ENCODE results near the gene LRRC4C. TPM values are rescaled to one million over a fixed set of nuclear protein-coding genes. Genes with fewer than 3 reads are reported as not detected.

LRRC4C gene
- total RNA-seq, 1 donor from 2014 or later, result 1.2 TPM

- no peak for DNase-seq (ENCODE audit: low spot score)
Measured at GRCh38 chr11:40380835-40381234, 1078.6 kb downstream of the LRRC4C start.

GRCh38 chr11:40376331-40376730 is 1083.1 kb downstream of the LRRC4C start:
- DNase-seq (ENCODE audit: low spot score), result peak; percentile 86

GRCh38 chr11:40370821-40371616 is 1088.4 kb downstream of the LRRC4C start:
- no peak for DNase-seq (ENCODE audit: low spot score)

GRCh38 chr11:40360206-40360798 is 1099.2 kb downstream of the LRRC4C start:
- no peak for DNase-seq (ENCODE audit: low spot score)

- no peak for DNase-seq (ENCODE audit: low spot score)
Measured at GRCh38 chr11:40354121-40354520, 1105.3 kb downstream of the LRRC4C start.

- no peak for DNase-seq (ENCODE audit: low spot score)
Measured at GRCh38 chr11:40340911-40341310, 1118.5 kb downstream of the LRRC4C start.

GRCh38 chr11:40338739-40339138 is 1120.7 kb downstream of the LRRC4C start:
- DNase-seq (ENCODE audit: low spot score), result no peak

GRCh38 chr11:40338062-40338461 is 1121.4 kb downstream of the LRRC4C start:
- DNase-seq (ENCODE audit: low spot score), result no peak

- DNase-seq (ENCODE audit: low spot score), result no peak
Measured at GRCh38 chr11:40337118-40337517, 1122.3 kb downstream of the LRRC4C start.

GRCh38 chr11:40328890-40329614 is 1130.4 kb downstream of the LRRC4C start:
- peak; percentile 91 for DNase-seq (ENCODE audit: low spot score)

- no peak for DNase-seq (ENCODE audit: low spot score)
Measured at GRCh38 chr11:40323241-40323640, 1136.2 kb downstream of the LRRC4C start.

- DNase-seq (ENCODE audit: low spot score), result no peak
Measured at GRCh38 chr11:40321537-40321936, 1137.9 kb downstream of the LRRC4C start.

- no peak for DNase-seq (ENCODE audit: low spot score)
Measured at GRCh38 chr11:40316171-40316570, 1143.3 kb downstream of the LRRC4C start.

GRCh38 chr11:40315122-40315521 is 1144.3 kb downstream of the LRRC4C start:
- no peak for DNase-seq (ENCODE audit: low spot score)

GRCh38 chr11:40314327-40314726 is 1145.1 kb downstream of the LRRC4C start:
- DNase-seq (ENCODE audit: low spot score), result no peak

- DNase-seq (ENCODE audit: low spot score), result peak; percentile 18
Measured at GRCh38 chr11:40306938-40307548, 1152.4 kb downstream of the LRRC4C start.

GRCh38 chr11:40302669-40303068 is 1156.8 kb downstream of the LRRC4C start:
- peak; percentile 73 for DNase-seq (ENCODE audit: low spot score)

- no peak for DNase-seq (ENCODE audit: low spot score)
Measured at GRCh38 chr11:40295466-40295865, 1164.0 kb downstream of the LRRC4C start.

- no peak for DNase-seq (ENCODE audit: low spot score)
Measured at GRCh38 chr11:40294741-40295140, 1164.7 kb downstream of the LRRC4C start.

- no peak for DNase-seq (ENCODE audit: low spot score)
Measured at GRCh38 chr11:40294349-40294735, 1165.1 kb downstream of the LRRC4C start.

GRCh38 chr11:40293655-40294348 is 1165.7 kb downstream of the LRRC4C start:
- DNase-seq (ENCODE audit: low spot score), result peak; percentile 90

Data from umbilical cord (tissue), 2 donors.